Measurements from ENCODE around the gene OXT. TPM values are rescaled to one million over a fixed set of nuclear protein-coding genes. Genes with fewer than 3 reads are reported as not detected.
"Not testable (repeated sequence)": the region's sequence is repeated elsewhere in the genome, so short reads cannot be mapped to it uniquely, and the experiment has no call there.

The OXT gene
- total and polyA plus RNA-seq, 4 donors: 2.2 to 6.3 TPM; not detected in 2

- no peak for ATAC-seq (ENCODE audit: low FRiP score)
- H3K36me3 ChIP-seq (ENCODE audit: control insufficient read depth in 1 of 2, insufficient read depth in 2 of 2, low read length in 1 of 2): peaks cover 0 to 2% of the 10 kb centered on the region in 2 donors
- intact Hi-C loops (cut with DNase I): no loop called here
- H3K9me3 ChIP-seq (ENCODE audit: control insufficient read depth, low read length): no peaks in the 10 kb centered on the region
- no peaks in the 10 kb centered on the region for H3K4me1 ChIP-seq (ENCODE audit: control insufficient read depth in 1 of 2, insufficient read depth in 2 of 2, low read length in 2 of 2)
- no peak for DNase-seq
- 70 to 78% methylated on average over 7 of the region's 7 CpGs for WGBS, 2 donors
- no peaks in the 10 kb centered on the region for H3K27me3 ChIP-seq (ENCODE audit: control insufficient read depth in 1 of 2, insufficient read depth in 2 of 2, low read length in 1 of 2)
- H3K4me3 ChIP-seq (ENCODE audit: low read length in 2 of 2): no peak overlapping the region
- H3K27ac ChIP-seq (ENCODE audit: low read depth in 1 of 2, low read length in 2 of 2): no peak overlapping the region
Measured at GRCh38 chr20:3111507-3111906, 40.1 kb downstream of the OXT start.

DNA sequence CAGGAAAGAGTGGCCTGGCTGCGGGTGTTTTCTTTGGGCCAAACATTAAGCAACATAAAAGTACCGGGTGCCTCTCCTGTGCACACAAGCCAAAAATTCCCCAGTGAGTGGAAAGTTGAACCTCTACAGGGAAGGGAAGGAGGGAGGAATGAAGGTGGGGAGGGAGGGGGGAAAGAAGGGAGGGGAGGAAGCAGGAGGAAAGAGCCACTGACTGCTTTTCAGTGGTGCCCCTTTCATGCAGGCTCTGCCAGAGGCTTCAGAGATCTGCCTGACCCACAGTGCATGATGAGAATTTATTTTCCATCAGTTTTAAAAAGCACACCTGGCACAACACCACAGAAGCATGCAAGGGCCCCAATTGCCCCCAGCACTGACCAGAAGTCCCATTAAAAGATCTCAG, 40.6 kb downstream of the OXT start:
- Histone ChIP-seq H3K9me3 (ENCODE audit: control insufficient read depth, low read length) (no peaks in the 10 kb centered on the region), H3K4me3 (ENCODE audit: low read length in 2 of 2) (no peak overlapping the region), H3K4me1 (ENCODE audit: control insufficient read depth in 1 of 2, insufficient read depth in 2 of 2, low read length in 2 of 2) (no peaks in the 10 kb centered on the region), H3K27me3 (ENCODE audit: control insufficient read depth in 1 of 2, insufficient read depth in 2 of 2, low read length in 1 of 2) (no peaks in the 10 kb centered on the region), H3K27ac (ENCODE audit: low read depth in 1 of 2, low read length in 2 of 2) (no peak overlapping the region), H3K36me3 (ENCODE audit: control insufficient read depth in 1 of 2, insufficient read depth in 2 of 2, low read length in 1 of 2) (peaks cover 0 to under 1% of the 10 kb centered on the region in 2 donors)
- WGBS, 2 donors: 32 to 37% methylated on average over 2 of the region's 2 CpGs
- DNase-seq: no peak
- ATAC-seq (ENCODE audit: low FRiP score): no peak
- intact Hi-C loops (cut with DNase I): no loop called here

DNA sequence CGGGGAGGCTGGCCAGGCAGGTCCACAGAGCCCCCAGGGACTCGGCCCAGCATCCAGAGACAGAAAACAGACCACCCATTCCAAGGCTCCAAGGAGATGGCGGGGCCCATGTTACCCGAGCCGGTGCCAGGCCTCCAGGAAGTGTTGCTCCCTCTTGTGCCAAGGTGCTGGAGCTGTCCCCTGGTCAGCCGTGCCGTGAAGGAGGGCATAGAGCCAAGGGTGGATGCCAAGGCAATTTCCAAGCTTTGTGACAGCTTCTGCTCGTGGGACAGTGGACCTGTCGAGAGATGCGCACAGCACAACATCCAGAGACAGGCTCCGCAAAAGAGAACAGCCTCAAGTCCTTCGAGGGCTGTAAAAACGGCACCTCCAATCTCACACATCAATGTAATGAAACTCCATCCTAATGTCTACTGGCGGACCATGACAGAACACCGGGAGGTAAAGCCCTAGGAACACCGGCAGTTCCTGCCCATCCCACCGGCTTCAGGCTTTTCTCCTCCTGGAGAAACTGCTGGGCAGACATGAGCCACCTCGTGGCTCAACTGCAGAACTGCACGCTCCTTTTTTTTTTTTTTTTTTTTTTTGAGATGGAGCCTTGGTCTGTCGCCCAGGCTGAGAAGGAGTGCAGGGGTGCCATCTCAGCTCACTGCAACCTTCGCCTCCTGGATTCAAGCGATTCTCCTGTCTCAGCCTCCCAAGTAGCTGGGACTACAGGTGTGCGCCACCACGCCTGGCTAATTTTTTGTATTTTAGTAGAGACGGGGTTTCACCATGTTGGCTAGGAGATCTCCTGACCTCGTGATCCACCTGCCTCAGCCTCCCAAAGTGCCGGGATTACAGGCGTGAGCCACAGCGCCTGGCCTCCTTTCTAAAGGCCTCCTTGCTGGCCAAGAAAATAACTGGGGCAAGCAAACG, 44.0 kb downstream of the OXT start:
- ATAC-seq (ENCODE audit: low FRiP score): peak; percentile 64
- no peak for DNase-seq
- no peaks in the 10 kb centered on the region for H3K36me3 ChIP-seq (ENCODE audit: control insufficient read depth in 1 of 2, insufficient read depth in 2 of 2, low read length in 1 of 2)
- H3K4me3 ChIP-seq (ENCODE audit: low read length in 2 of 2): no peak overlapping the region
- H3K27ac ChIP-seq (ENCODE audit: low read depth in 1 of 2, low read length in 2 of 2): no peak overlapping the region
- H3K4me1 ChIP-seq (ENCODE audit: control insufficient read depth in 1 of 2, insufficient read depth in 2 of 2, low read length in 2 of 2): no peaks in the 10 kb centered on the region
- no peaks in the 10 kb centered on the region for H3K9me3 ChIP-seq (ENCODE audit: control insufficient read depth, low read length)
- WGBS, 2 donors: 45 to 48% methylated on average over 30 of the region's 30 CpGs
- H3K27me3 ChIP-seq (ENCODE audit: control insufficient read depth in 1 of 2, insufficient read depth in 2 of 2, low read length in 1 of 2): no peaks in the 10 kb centered on the region
- intact Hi-C loops (cut with DNase I): loop anchor here (5.0 kb wide), 1 partner anchor 63 kb away; no protein-coding TSS in a partner anchor

- intact Hi-C loops (cut with DNase I): loop anchor here (5.0 kb wide), 1 partner anchor 64 kb away; no protein-coding TSS in a partner anchor
- H3K27ac ChIP-seq (ENCODE audit: low read depth in 1 of 2, low read length in 2 of 2): no peak overlapping the region
- H3K9me3 ChIP-seq (ENCODE audit: control insufficient read depth, low read length): no peaks in the 10 kb centered on the region
- 87 to 89% methylated on average over 4 of the region's 4 CpGs for WGBS, 2 donors
- H3K4me1 ChIP-seq (ENCODE audit: control insufficient read depth in 1 of 2, insufficient read depth in 2 of 2, low read length in 2 of 2): no peaks in the 10 kb centered on the region
- H3K27me3 ChIP-seq (ENCODE audit: control insufficient read depth in 1 of 2, insufficient read depth in 2 of 2, low read length in 1 of 2): no peaks in the 10 kb centered on the region
- DNase-seq (no peak), ATAC-seq (ENCODE audit: low FRiP score) (no peak)
- no peak overlapping the region for H3K4me3 ChIP-seq (ENCODE audit: low read length in 2 of 2)
- peaks cover 0 to 2% of the 10 kb centered on the region in 2 donors for H3K36me3 ChIP-seq (ENCODE audit: control insufficient read depth in 1 of 2, insufficient read depth in 2 of 2, low read length in 1 of 2)
Measured at GRCh38 chr20:3116341-3116740, 44.9 kb downstream of the OXT start.

- peak; percentile 79 for DNase-seq
- intact Hi-C loops (cut with DNase I): loop anchor here (5.0 kb wide), 1 partner anchor 66 kb away; no protein-coding TSS in a partner anchor
- not testable (repeated sequence) for H3K27ac ChIP-seq (ENCODE audit: low read depth in 1 of 2, low read length in 2 of 2); H3K36me3 ChIP-seq (ENCODE audit: control insufficient read depth in 1 of 2, insufficient read depth in 2 of 2, low read length in 1 of 2); H3K27me3 ChIP-seq (ENCODE audit: control insufficient read depth in 1 of 2, insufficient read depth in 2 of 2, low read length in 1 of 2); H3K4me1 ChIP-seq (ENCODE audit: control insufficient read depth in 1 of 2, insufficient read depth in 2 of 2, low read length in 2 of 2); H3K4me3 ChIP-seq (ENCODE audit: low read length in 2 of 2); H3K9me3 ChIP-seq (ENCODE audit: control insufficient read depth, low read length)
- ATAC-seq (ENCODE audit: low FRiP score): peak; percentile 86
- 49 to 54% methylated on average over 14 of the region's 14 CpGs for WGBS, 2 donors
Measured at GRCh38 chr20:3117839-3118379, 46.5 kb downstream of the OXT start.

DNA sequence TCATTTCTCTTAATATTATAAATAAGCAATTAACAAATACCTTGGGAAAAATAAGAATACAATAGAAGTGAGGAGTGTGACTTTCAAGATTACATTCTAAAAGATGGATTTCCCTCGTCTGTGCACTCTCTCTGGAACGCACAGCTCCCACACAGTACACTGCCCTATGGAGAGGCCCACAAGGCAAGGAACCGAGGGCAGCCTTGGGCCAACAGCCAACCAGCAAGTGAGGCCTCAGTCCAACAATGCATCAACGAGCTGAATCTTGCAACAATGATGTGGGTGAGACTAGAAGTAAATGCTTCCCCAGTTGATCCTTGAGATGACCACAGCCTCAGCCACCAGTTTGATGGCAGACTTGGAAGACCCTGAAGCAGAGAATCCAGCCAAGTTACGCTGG, 47.6 kb downstream of the OXT start:
- ATAC-seq (ENCODE audit: low FRiP score) (no peak), DNase-seq (no peak)
- H3K36me3 ChIP-seq (ENCODE audit: control insufficient read depth in 1 of 2, insufficient read depth in 2 of 2, low read length in 1 of 2): peaks cover 1 to 2% of the 10 kb centered on the region in 2 donors
- H3K27me3 ChIP-seq (ENCODE audit: control insufficient read depth in 1 of 2, insufficient read depth in 2 of 2, low read length in 1 of 2): no peaks in the 10 kb centered on the region
- no peaks in the 10 kb centered on the region for H3K4me1 ChIP-seq (ENCODE audit: control insufficient read depth in 1 of 2, insufficient read depth in 2 of 2, low read length in 2 of 2)
- no peak overlapping the region for H3K27ac ChIP-seq (ENCODE audit: low read depth in 1 of 2, low read length in 2 of 2)
- 55 to 61% methylated on average over 5 of the region's 5 CpGs for WGBS, 2 donors
- no peak overlapping the region for H3K4me3 ChIP-seq (ENCODE audit: low read length in 2 of 2)
- H3K9me3 ChIP-seq (ENCODE audit: control insufficient read depth, low read length): no peaks in the 10 kb centered on the region
- intact Hi-C loops (cut with DNase I): loop anchor here (5.0 kb wide), 1 partner anchor 67 kb away; no protein-coding TSS in a partner anchor

DNA sequence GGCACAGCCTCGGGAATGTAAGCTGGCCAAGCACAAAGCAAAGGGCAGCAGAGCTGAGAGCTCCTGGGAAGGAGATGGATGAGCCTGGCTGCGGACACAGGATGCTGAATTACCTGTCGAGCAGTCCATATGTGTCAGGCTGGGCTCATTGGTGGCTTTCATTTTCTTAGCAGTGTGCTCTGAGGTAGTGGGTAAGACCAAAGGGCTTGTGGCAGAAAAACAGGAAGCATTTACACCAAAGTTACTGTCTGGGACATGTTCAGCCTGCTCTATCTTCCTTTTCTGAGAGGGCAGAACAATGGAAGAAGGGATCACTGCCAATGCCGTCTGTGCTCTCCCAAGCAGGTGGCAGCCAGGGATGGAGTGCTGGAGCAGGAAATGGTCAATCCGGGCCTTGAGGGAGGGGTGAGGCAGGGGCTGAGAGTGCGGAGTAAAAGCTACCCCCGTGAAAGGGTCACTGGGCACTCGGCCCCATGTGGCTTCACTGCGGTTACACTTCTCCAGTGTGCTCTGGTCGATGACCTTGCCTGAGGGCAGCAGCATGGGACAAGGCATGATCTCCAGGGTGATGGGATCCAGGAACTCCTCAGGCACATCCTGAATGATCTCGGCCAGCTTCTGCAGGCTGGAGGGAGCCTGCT, 50.0 kb downstream of the OXT start:
- 82 to 86% methylated on average over 11 of the region's 11 CpGs for WGBS, 2 donors
- Histone ChIP-seq H3K4me1 (ENCODE audit: control insufficient read depth in 1 of 2, insufficient read depth in 2 of 2, low read length in 2 of 2) (no peaks in the 10 kb centered on the region), H3K27me3 (ENCODE audit: control insufficient read depth in 1 of 2, insufficient read depth in 2 of 2, low read length in 1 of 2) (no peaks in the 10 kb centered on the region), H3K9me3 (ENCODE audit: control insufficient read depth, low read length) (no peaks in the 10 kb centered on the region), H3K36me3 (ENCODE audit: control insufficient read depth in 1 of 2, insufficient read depth in 2 of 2, low read length in 1 of 2) (peaks cover 1 to 2% of the 10 kb centered on the region in 2 donors), H3K4me3 (ENCODE audit: low read length in 2 of 2) (no peak overlapping the region), H3K27ac (ENCODE audit: low read depth in 1 of 2, low read length in 2 of 2) (no peak overlapping the region)
- intact Hi-C loops (cut with DNase I): no loop called here
- DNase-seq (no peak), ATAC-seq (ENCODE audit: low FRiP score) (no peak)
